NT2/D1 (cell line): ENCODE results near the gene SCAP.
A peak's percentile ranks its signal among the peaks of the same experiment; 100 is the strongest.
"Not testable (repeated sequence)": the region's sequence is repeated elsewhere in the genome, so short reads cannot be mapped to it uniquely, and the experiment has no call there.

Experiments used
- DNase-seq: peaks from one replicate; pipeline ENCODE4 v3.0.0-alpha.2; 2011; ENCODE audit warnings: low read depth, low spot score
- H3K27me3 ChIP-seq: 2 replicates; pipeline ENCODE4 v1.6.0; 2011; ENCODE audit warnings: mild to moderate bottlenecking; ENCODE audit not compliant: insufficient read length, insufficient read depth
- H3K36me3 ChIP-seq: 2 replicates; pipeline ENCODE4 v1.6.1; 2011; ENCODE audit warnings: mild to moderate bottlenecking, low read length, mixed read lengths; ENCODE audit not compliant: insufficient read depth, insufficient read length
- H3K4me1 ChIP-seq: 2 replicates; pipeline ENCODE4 v1.5.1; 2011; ENCODE audit not compliant: insufficient read depth, insufficient read length
- H3K4me3 ChIP-seq: 2 replicates; pipeline ENCODE4 v1.5.1; 2011; ENCODE audit warnings: low read depth; ENCODE audit not compliant: insufficient read length
- H3K9ac ChIP-seq: 2 replicates; pipeline ENCODE4 v1.6.0; 2011; ENCODE audit warnings: low read depth; ENCODE audit not compliant: insufficient read length
- H3K9me3 ChIP-seq: 2 replicates; pipeline ENCODE4 v1.5.1; 2011; ENCODE audit warnings: mild to moderate bottlenecking, low read length; ENCODE audit not compliant: insufficient read depth
- SUZ12 ChIP-seq: IDR thresholded peaks from 2 replicates; pipeline ENCODE4 v1.6.1; 2011; ENCODE audit not compliant: insufficient read length, insufficient read depth; ENCODE audit errors: extremely low read depth
- YY1 ChIP-seq: IDR thresholded peaks from 2 replicates; pipeline ENCODE4 v1.6.1; 2011; ENCODE audit not compliant: insufficient read length, insufficient read depth
- ZNF274 ChIP-seq: IDR thresholded peaks from 2 replicates; pipeline ENCODE4 v1.6.1; 2011; ENCODE audit warnings: mild to moderate bottlenecking, low read depth, low read length

SCAP gene

DNA sequence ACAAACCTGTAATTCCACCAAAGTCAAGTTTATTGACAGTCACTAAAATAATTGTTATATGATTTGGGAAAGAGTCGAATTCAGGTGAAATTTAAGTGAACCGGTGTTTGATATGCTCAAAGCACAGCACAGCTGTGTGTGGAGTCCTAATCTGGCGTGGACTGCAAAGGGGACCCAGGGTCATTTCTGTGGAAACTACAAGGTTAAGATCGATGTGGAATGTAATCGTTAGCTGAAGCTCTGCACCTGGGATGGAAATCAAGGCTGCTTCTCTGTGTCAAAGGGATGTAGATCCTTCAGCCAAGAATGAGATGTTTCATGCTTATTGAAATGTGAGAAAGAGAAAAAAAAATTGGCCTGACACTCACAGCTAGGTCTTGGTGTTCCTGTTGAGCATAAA, 39.4 kb upstream of the SCAP start:
- H3K9ac ChIP-seq: no peak overlapping the region
- peaks cover 4% of the 10 kb centered on the region for H3K4me1 ChIP-seq
- no peaks in the 10 kb centered on the region for H3K9me3 ChIP-seq
- no peak overlapping the region for H3K4me3 ChIP-seq
- TF ChIP-seq YY1: no peak
- no peak for TF ChIP-seq ZNF274
- TF ChIP-seq SUZ12: no peak
- H3K27me3 ChIP-seq: no peaks in the 10 kb centered on the region
- peaks cover 18% of the 10 kb centered on the region for H3K36me3 ChIP-seq
- DNase-seq: no peak

GRCh38 chr3:47513125-47513929, 37.6 kb upstream of the SCAP start, which contains the start of gene ELP6:
ELP6 (minus strand) TSS chr3:47513712; CDS start chr3:47513590, 122 bp downstream.
- Histone ChIP-seq H3K4me1 (peaks cover 4% of the 10 kb centered on the region), H3K9me3 (no peaks in the 10 kb centered on the region), H3K36me3 (peaks cover 34% of the 10 kb centered on the region), H3K4me3 (peak within 1 kb of the TSS; percentile 82), H3K27me3 (no peaks in the 10 kb centered on the region), H3K9ac (peak within 1 kb of the TSS; percentile 98)
- DNase-seq: peak; percentile 95
- TF ChIP-seq ZNF274: no peak
- TF ChIP-seq YY1: peak; percentile 62
- no peak for TF ChIP-seq SUZ12

- H3K27me3 ChIP-seq: no peaks in the 10 kb centered on the region
- H3K4me1 ChIP-seq: peaks cover 4% of the 10 kb centered on the region
- no peak for TF ChIP-seq SUZ12
- peak overlapping the region; percentile 98 for H3K9ac ChIP-seq
- no peaks in the 10 kb centered on the region for H3K9me3 ChIP-seq
- peak overlapping the region; percentile 82 for H3K4me3 ChIP-seq
- H3K36me3 ChIP-seq: peaks cover 42% of the 10 kb centered on the region
- no peak for DNase-seq
These were observed 36.8 kb upstream of the SCAP start for GRCh38 chr3:47512416-47513124.

DNA sequence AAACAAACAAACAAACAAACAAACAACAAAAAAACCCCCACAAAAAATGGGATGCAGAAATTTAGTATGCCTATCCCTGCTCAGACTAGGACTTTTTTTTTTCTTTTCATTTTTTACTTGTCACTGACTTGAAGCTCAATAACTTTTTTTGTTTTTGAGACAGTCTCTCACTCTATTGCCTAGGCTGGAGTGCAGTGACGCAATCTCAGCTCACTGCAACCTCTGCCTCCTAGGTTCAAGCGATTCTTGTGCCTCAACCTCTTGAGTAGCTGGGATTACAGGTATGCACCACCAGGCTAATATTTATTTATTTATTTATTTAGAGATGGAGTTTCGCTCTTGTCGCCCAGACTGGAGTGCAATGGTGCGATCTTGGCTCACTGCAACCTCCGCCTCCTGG, 29.5 kb upstream of the SCAP start:
- H3K36me3 ChIP-seq: peaks cover 81% of the 10 kb centered on the region

GRCh38 chr3:47504113-47504512, 28.4 kb upstream of the SCAP start:
- DNase-seq: no peak
- Histone ChIP-seq H3K4me3 (no peak overlapping the region), H3K27me3 (no peaks in the 10 kb centered on the region), H3K9ac (no peak overlapping the region), H3K9me3 (no peaks in the 10 kb centered on the region), H3K4me1 (peaks cover 2% of the 10 kb centered on the region), H3K36me3 (peaks cover 78% of the 10 kb centered on the region)
- TF ChIP-seq SUZ12 (no peak), YY1 (no peak), ZNF274 (no peak)

More for the DNA sequence above, 29.5 kb upstream of the SCAP start:
- H3K4me3 ChIP-seq, H3K4me1 ChIP-seq, H3K27me3 ChIP-seq, H3K9me3 ChIP-seq, DNase-seq, H3K9ac ChIP-seq: not testable (repeated sequence)

DNA sequence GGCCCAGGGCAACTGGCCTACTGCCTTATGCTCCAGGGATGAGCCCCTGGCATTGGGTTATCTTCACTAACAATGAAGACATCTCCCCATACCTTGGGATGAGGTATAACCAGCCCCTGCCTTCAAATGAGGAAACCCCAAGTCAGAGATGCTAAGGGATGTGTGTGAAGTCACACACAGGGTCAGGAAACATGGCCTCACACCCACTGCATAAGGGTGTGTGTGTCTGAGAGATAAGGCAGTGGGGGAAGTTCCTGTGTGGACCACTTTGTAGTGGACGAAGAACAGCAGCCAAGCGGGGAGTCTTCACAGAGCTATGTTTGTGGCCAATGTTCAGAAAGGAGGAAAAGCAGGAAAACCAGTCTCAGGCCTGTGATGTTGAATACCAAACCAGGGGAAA, 27.3 kb upstream of the SCAP start:
- DNase-seq: no peak
- Histone ChIP-seq H3K27me3 (no peaks in the 10 kb centered on the region), H3K9ac (no peak overlapping the region), H3K9me3 (no peaks in the 10 kb centered on the region), H3K4me1 (peaks cover 2% of the 10 kb centered on the region), H3K36me3 (peaks cover 79% of the 10 kb centered on the region), H3K4me3 (no peak overlapping the region)
- TF ChIP-seq SUZ12 (no peak), ZNF274 (no peak), YY1 (no peak)

DNA sequence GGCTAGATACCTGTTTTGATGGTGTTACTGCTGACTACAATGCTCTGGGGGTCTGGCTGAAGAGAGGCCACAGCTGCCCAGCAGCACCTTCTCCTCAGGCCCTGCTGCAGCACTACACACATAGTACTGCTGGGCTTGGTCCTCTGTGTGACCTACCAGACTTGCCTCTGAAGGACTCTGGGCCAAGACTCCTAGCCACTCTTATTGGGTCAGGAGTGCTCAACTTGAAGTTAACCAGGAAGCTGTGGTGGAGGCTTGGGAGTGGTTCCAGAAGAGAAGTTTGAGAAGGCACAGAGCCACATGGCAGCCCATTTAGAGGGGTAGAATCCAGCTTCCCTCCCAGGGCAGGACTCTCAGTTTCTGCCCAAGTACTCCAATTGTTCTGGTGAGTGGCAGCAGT, 21.2 kb upstream of the SCAP start:
- no peak for TF ChIP-seq YY1
- no peak for TF ChIP-seq ZNF274
- TF ChIP-seq SUZ12: no peak

More for the DNA sequence above, 21.2 kb upstream of the SCAP start:
- H3K9ac ChIP-seq: no peak overlapping the region
- H3K4me1 ChIP-seq: peaks cover 4% of the 10 kb centered on the region
- H3K4me3 ChIP-seq: no peak overlapping the region
- H3K9me3 ChIP-seq: no peaks in the 10 kb centered on the region
- DNase-seq: no peak
- H3K36me3 ChIP-seq: peaks cover 74% of the 10 kb centered on the region
- no peaks in the 10 kb centered on the region for H3K27me3 ChIP-seq
